GM21825 (cell line): Measurements from ENCODE around the gene COTL1.
"Not testable (repeated sequence)": the region's sequence is repeated elsewhere in the genome, so short reads cannot be mapped to it uniquely, and the experiment has no call there.

Experiments
- ATAC-seq: cut with Tn5 transposase; IDR thresholded peaks from one replicate; pipeline ENCODE4 v1.9.1; 2021; ENCODE audit warnings: mild to moderate bottlenecking, moderate library complexity; ENCODE audit not compliant: unreplicated experiment

COTL1 gene

DNA sequence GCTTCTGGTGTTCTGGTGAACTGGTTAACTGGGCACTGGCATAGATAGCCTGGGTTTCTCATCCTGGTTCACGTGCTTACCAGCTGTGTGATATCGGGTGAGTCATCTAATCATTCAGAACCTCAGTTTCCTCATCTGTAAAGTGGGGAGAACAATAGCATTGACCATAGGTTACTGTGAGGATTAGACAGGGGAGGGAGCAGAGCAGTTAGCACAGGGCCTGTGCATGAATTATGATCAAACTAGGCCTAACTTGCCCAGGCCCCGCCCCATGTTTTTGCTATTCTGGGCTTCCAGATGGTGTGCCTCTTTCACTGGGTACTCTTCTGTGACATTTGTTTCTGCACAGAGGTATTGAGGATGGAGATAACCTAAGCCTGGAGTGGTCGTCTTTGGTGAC is 25.8 kb upstream of the COTL1 start:
- no peak for ATAC-seq

DNA sequence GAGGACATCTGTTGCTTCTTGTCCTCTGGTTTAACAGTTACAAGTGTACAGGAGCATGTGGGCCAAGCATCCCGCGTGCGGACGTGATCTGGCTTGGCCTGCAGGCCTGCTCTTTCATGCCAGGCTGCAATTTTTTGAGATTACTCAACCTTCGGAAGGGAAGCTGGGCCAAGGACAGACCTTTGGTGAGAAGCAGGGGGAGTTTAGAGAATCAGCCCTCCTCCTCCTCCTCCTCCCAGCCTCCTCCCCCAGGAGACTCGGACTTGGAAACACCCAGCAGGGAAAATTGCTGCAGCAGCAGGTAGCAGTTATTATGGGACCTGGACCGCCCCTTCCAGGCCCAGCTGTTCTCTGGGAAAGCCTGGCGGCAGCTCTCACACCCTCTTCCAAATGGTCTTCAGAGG is 25.3 kb upstream of the COTL1 start:
- no peak for ATAC-seq

DNA sequence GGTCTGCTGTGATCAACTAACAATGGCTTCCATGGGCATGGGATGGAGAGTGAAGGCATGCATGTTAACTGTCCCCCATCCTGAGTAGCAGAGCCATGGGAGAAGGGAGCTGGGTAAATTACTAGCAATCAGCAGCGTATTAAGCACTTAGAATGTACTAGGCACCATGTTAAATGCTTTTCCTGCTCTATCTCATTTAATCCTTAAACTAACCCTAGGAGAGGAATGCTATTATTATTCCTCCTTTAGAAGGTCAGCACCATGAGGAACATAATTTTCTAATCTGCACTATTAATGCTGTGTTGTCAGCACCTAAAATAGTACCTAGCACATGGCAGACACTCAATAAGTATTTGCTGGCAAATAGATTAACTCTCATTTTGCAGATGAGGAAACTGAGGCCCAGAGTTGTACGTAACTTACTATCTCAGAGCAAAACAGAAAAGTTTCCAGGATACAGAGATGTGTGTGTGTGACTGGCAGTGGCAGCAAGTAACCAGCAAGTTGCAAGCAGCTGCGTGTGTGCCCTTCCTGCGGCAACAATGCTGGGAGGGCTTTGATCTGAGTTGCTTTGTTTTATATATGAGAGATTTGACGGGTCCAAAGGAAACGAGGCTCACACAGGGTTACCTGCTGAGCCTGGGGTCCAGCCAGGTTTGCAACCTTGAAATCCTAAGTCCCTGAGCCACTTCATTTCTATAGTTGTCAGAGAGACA is 23.9 kb upstream of the COTL1 start:
- no peak for ATAC-seq

DNA sequence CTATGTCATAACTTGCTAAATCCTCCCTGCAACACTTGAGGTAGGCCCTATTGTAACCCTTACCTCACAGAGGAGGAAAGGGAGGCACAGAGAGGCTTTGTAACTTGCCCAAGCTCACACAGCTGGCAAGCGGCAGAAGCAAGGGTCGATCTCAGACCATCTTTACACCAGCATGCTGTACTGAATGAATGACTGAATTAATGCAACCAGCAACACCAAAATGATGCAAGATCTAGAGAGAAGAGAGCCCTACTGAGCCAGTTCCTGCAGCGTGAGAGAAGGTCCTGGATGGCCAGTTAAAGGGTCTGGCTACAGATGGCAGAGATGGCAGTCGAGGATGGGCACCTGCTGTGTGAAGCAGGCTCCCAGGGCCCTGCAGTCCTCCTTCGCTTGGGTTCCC is 22.3 kb upstream of the COTL1 start:
- ATAC-seq: no peak

DNA sequence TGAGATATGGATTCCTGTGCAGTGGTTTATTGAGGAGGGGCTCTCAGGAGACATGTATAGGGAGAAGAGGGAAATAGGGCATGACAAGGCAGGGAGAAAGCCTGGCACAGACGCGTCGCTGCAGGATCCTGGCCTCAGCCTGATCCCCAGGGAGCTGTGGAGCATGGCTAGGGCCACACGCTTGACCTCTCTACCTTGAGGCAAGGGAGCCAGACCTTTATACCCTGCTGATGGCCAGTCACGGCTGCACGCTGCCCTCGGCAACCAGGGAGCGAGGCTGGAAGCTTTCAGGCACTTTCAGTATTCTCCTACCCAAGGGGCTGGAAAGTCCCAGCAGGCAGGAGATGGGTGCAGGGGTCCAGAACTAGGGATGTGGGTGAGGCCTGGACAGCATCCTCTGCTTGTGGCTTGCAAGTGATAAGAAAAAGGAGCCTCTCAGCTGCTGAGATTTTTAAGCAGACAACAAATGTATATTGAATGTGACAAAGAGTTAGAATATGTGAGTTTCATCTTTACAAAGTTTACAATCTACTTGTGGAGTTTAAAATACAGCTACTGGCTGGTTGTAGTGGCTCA is 20.4 kb upstream of the COTL1 start:
- no peak for ATAC-seq

DNA sequence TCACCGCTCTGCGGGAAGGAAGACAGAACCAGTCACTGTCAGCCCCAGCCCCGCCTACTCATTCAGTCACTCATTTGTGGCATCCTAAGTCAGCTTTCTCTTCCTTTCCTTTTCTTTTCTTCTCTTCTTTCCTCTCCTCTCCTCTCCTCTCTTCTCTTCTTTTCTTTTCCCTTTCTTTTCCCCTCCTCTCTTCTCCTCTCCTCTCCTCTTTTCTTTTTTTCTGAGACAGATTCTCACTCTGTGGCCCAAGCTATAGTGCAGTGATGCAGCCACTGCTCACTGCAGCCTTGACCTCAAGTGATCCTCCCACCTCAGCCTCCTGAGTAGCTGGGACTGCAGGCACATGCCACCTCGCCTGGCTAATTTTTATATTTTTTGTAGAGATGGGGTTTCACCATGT is 19.8 kb upstream of the COTL1 start:
- no peak for ATAC-seq

DNA sequence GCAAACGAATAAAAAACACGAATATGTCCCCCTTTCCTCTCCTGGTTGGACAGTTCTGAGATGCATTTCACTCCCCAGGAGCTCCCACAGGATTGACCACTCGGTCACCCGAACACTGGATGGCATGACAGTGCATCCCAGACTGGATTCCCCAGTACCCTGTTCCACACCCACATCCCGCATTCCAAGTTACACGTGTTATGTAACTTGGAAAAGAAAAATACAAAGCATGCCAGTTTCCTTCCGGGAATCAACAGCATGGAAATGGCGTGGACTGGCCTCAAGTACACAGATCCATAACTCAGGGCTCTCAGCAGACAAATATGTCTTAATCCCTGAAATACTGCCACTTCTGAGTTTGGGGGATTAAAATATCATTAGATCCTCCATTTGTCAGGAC is 17.8 kb upstream of the COTL1 start:
- no peak for ATAC-seq

DNA sequence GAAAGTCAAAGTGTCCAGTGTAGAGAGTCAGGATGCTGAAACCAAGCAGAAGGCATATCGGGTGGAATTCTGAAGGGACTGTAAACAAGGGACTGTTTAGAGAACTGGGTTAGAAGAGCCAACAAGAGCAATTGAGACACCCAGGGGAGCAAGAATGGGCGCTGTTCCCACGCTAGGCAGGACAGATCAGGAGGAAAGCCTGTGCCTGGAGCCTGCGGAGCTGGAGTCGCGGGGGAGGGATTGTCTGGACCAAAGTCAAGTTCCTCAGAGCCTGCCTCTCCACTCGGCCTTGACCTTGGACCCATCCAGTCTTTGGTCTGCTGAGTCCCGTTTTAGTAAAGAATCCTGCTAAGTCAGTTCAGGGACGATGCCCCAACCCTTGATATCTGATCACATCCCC is 15.7 kb upstream of the COTL1 start:
- no peak for ATAC-seq

DNA sequence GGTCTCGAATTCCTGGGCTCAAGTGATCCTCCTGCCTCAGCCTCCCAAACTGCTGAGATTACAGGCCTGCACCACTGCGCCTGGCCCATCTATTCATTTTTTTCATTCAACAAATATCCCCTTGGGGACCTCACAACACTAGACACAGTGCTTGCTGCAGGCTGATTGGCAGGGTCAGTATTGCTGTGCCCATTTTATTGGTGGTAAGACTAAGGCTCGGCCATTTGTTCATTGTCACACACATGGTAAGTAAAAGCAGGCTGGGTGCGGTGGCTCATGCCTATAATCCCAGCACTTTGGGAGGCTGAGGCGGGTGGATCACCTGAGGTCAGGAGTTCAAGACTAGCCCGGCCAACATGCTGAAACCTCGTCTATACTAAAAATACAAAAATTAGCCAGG is 15.0 kb upstream of the COTL1 start:
- ATAC-seq: not testable (repeated sequence)

DNA sequence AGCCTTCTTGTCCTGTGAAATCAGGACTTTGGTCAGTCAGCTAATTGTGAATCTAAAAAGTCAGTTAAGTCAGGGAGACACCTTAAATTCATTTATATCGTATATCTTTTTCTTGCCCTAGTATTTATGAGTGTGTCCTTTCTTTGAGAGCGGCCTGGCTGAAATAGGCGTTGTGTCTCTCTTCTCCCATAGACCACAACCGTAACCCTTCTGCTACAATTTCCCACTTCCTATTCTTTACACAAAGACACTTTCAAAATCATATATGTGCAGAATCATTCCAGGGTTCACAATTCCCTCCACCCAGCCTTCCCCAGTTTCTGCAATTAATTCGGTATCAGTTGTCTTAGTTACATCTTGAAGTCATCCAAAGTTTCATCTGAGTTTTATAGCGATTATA is 14.0 kb upstream of the COTL1 start:
- ATAC-seq: no peak

DNA sequence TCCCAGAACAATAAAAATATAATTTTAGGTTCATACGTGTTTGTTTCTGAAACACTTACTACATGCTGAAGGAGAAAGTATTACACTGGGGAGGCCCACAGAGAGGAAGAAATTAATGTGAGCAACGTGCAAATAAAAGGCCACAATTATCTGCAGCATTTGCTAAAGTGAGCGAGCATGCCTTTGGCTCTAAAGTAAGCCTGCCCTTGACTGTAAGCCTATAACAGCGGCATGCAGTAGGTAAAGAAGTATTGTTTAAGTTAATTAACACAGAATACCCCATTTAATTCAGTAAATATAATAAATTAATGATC is 13.2 kb upstream of the COTL1 start:
- ATAC-seq: no peak

DNA sequence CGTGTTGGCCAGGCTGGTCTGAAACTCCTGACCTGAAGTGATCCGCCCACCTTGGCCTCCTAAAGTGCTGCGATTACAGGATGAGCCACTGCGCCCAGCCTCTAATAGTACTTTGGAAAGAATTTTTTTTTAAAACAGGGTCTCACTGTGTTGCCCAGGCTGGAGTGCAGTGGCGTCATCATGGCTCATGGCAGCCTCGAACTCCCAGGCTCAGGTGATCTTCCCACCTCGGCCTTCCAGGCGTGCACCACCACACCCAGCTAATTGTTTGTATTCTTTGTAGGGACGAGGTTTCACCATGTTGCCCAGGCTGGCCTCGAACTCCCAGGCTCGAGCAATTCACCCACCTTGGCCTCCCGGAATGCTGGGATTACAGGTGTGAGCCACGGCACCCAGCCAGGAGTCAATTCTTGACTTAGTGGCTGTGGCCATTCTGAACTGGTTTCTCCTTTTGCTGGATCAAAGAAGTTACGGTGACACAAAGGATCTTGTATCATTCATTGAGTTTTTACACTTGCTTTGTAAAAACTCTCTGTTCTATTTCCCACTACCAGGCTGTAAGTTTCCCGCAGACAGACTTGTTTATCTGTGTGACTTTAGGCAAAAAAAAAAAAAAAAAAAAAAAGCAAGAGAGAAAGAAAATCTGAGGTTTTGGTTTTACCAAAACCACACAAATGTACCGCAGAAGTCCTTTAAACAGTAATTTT is 12.7 kb upstream of the COTL1 start:
- ATAC-seq: no peak

DNA sequence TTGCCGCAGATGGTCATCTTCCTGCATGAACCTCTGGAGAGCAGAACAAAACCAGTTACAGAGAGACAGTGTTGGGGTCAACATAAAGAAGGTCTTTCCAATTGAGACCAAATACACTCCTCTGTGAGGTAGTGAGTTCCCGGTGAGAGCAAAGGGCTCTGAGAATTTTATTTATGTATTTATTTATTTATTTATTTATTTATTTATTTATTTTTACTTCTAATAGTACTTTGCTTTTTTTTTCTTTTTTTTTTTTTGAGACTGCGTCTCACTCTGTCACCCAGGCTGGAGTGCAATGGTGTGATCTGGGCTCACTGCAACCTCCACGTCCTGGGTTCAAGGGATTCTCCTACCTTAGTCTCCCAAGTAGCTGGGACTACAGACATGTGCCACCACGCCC is 12.1 kb upstream of the COTL1 start:
- ATAC-seq: no peak

DNA sequence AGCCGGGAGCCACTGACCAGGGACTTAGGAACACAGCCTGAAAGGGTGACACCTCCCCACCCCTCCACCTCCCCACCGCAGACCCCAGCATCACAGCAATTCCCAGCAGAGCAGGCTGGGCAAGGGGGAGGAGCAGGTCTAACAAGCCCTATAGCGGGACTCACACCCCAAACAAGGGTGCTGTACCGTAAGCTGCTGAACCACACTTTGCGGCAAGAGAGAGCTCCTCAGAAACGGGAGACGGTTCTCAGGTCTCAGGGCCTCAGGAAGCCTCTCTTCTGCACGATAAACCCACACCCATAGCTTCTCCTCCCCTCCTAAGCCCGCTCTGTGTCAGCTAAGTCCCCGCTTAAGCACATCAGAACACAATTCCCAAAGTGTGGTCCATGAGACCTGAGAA is 11.7 kb upstream of the COTL1 start:
- ATAC-seq: no peak

DNA sequence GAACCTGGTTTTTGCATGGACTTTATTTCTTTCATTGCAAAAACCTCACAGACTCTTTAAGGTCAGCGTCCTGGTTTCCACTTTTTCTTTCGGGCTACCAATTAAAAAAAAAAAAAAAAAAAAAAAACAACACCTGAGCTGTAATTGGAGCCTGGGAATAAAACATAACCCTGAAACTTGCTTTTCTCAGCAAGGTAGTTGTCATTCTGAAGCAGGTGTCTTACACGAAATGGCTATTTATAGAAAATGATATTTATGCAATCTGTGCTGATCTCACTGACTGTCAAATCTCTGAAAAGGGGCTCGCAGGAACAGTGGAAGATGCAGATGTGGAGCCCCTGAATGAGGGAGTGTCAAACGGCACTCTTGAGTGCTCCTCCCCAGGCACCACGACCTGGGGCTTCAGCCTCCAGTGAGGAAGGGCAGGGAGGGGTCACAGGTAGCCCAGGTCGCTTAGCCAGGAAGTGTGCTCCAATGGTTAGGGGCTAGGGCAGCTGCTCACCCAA is 10.4 kb upstream of the COTL1 start:
- ATAC-seq: no peak

DNA sequence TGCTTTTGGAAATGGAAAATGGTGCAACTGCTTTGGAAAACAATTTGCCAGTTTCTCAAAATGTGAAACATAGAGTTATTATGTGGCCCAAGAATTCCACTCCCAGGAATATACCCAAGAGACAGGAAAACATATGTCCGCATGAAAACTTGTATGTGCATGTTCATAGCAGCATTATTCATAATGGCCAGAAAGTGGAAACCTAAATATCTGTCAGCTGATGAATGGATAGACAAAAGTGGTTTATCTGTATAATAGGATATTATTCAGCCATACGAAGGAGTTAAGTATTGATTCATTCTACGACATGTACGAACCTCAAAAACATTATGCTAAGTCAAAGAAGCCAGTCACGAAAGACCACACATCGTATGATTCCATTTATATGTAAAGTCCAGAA is 7.7 kb upstream of the COTL1 start:
- ATAC-seq: no peak

DNA sequence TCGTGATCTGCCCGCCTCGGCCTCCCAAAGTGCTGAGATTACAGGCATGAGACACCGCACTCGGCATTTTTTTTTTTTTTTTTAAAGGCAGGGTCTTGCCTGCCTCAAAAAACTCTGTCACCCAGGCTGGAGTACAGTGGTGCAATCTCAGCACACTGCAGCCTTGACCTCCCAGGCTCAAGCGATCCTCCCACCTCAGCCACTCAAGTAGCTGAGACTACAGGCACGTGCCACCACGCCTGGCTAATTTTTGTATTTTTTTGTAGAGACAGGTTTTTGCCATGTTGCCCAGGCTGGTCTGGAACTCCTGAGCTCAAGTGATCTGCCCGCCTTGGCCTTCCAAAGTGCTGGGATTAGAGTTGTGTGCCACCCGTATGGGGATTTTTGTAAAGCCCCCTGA is 3.0 kb upstream of the COTL1 start:
- ATAC-seq: not testable (repeated sequence)

DNA sequence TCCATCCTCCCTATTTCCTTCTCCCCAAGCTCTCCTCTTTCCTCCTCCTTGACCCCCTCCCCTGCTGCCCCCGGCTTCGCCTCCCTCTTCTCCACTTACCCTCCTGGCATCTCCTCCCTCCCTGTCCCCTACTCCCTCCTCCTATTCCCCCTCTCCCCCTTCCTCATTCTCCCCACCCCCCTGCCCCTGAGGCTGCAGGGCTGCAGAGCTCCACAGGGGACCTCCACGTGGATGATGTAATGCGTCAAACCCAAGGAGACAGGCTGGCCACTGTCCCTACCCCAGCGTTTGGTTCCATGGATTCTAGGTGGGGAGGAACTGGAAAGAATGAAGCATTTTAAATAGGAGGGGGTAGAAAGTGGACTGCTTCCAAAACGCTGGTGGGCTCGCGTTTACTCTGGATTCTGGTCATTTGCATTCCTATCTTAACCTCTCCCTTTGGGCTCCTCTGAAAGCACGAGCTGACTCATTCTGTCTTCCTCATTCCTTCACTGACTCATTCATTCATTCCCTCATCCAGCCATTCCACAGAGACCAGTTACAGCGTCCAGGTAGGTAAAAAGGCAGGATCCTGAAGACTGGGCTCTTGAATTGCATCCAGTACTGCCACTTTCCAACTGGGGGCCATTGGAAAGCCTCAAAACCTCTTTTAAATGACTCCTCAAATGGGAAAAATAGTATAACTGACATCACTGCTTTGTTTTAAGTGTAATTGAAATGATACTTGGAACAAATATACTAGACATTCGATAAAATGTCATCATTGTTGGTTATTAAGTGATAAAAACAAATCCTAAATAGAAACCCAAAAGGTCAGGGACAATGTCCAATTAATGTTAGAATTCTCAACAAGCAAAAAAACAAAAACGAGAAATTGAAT is 943 bp upstream of the COTL1 start:
- no peak for ATAC-seq

DNA sequence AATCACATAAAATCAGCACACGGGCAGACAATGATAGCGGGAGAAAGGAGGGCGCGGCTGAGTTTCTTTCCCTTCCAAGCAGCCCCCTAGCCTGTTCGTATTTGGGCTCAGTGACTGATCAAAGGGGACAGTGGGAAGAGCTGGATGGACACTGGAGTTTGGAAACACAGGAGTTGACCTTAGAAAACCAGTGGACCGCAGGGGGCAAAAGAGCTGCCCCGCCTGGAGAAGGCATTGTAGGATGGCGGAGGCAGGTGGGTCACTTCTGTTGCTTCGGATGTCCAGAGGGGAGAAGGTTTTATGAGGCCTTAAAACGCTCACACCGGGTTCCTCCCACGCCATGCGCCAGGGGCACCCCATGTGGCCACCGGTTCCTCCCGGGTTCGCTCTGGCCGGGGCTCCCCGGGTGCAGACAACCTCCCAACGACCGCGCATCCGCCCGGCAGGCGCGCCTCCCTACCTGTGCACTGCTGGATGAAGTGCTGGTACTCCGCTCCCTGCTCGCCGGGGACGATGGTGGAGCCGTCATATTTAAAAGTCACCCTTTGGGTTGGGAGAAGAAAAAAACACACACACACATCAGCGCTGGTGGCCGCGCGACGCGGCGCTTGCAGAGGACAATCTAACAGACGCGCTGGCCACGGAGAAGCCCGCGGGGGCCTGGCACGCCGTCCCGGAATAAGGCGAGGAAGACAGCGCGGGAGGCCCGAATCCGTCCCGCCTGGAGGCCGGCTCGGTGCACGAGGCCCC is 662 bp downstream of the COTL1 start:
- peak; percentile 32 for ATAC-seq

DNA sequence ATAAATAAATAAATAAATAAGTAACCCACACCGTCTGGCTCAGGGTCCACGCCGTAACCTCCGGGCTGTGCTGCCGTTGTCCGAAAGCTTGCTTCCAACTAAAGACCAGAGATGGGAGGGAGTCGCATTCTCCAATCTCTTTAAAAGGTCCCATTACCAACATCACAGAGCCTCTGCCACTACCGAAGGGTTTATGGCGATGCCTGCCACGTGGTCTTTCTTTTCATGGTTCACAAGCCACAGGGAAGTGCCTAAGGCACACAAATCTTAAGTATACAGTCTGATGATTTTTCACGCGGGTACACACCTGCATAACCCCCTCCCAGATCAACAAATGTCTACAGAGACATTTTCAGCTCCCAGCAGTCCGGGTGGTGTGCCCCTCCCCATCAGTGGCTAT is 1.4 kb downstream of the COTL1 start:
- ATAC-seq: no peak
